Astrocyte (in vitro differentiated cells and primary cell): Measurements from ENCODE around the gene XPO1. TPM values are rescaled to one million over a fixed set of nuclear protein-coding genes. Genes with fewer than 3 reads are reported as not detected.
"Not testable (repeated sequence)": the region's sequence is repeated elsewhere in the genome, so short reads cannot be mapped to it uniquely, and the experiment has no call there.

Experiments used
- DNase-seq: peaks from one replicate; pipeline ENCODE4 v3.0.0-alpha.2; 2010; ENCODE audit warnings: low read depth
- FAIRE-seq: peaks from 2 replicates; lab custom pipeline; 2011; peaks lifted over from hg19 to GRCh38; lab: Jason Lieb, UNC
- H2AFZ ChIP-seq: 2 replicates; pipeline ENCODE4 v1.6.0; 2012; ENCODE audit warnings: low read depth, low read length, inconsistent platforms
- H3K27ac ChIP-seq: 2 replicates; pipeline ENCODE4 v1.5.1; 2011; ENCODE audit warnings: low read depth, low read length, inconsistent platforms
- H3K27me3 ChIP-seq: 2 replicates; pipeline ENCODE4 v1.6.0; 2011; ENCODE audit warnings: low read length, inconsistent platforms; ENCODE audit not compliant: insufficient read depth
- H3K36me3 ChIP-seq: 2 replicates; pipeline ENCODE4 v1.5.1; 2011; ENCODE audit warnings: low read length, inconsistent platforms; ENCODE audit not compliant: insufficient read depth
- H3K4me1 ChIP-seq: 2 replicates; pipeline ENCODE4 v1.5.1; 2011; ENCODE audit warnings: low read length, inconsistent platforms; ENCODE audit not compliant: insufficient read depth
- H3K4me2 ChIP-seq: 2 replicates; pipeline ENCODE4 v1.6.0; 2012; ENCODE audit warnings: low read length, inconsistent platforms
- H3K4me3 ChIP-seq: 2 replicates; pipeline ENCODE4 v1.5.1; 2011; ENCODE audit warnings: low read depth, mild to moderate bottlenecking, low read length, inconsistent platforms; ENCODE audit not compliant: insufficient read depth
- H3K79me2 ChIP-seq: 2 replicates; pipeline ENCODE4 v1.6.0; 2012; ENCODE audit warnings: mild to moderate bottlenecking, low read length, inconsistent platforms; ENCODE audit not compliant: insufficient read depth
- H3K9ac ChIP-seq: 2 replicates; pipeline ENCODE4 v1.6.0; 2012; ENCODE audit warnings: mild to moderate bottlenecking, low read length, inconsistent platforms
- H3K9me3 ChIP-seq: 2 replicates; pipeline ENCODE4 v1.5.1; 2012; ENCODE audit warnings: low read depth, mild to moderate bottlenecking, low read length, inconsistent platforms; ENCODE audit not compliant: insufficient read depth
- H4K20me1 ChIP-seq: 2 replicates; pipeline ENCODE4 v1.6.0; 2012; ENCODE audit warnings: low read length, inconsistent platforms; ENCODE audit not compliant: insufficient read depth
- H3K27ac Mint-ChIP-seq: one replicate; pipeline ENCODE4 v1.8.0; 2021; ENCODE audit warnings: mild to moderate bottlenecking, mixed read lengths; ENCODE audit not compliant: unreplicated experiment
- H3K27me3 Mint-ChIP-seq: one replicate; pipeline ENCODE4 v1.8.0; 2021; ENCODE audit warnings: low read depth, mixed read lengths; ENCODE audit not compliant: unreplicated experiment
- H3K36me3 Mint-ChIP-seq: one replicate; pipeline ENCODE4 v1.8.0; 2021; ENCODE audit warnings: low read depth, mixed read lengths; ENCODE audit not compliant: unreplicated experiment
- H3K4me1 Mint-ChIP-seq: one replicate; pipeline ENCODE4 v1.8.0; 2021; ENCODE audit warnings: low read depth, mixed read lengths; ENCODE audit not compliant: unreplicated experiment
- H3K4me3 Mint-ChIP-seq: one replicate; pipeline ENCODE4 v1.8.0; 2021; ENCODE audit warnings: mild to moderate bottlenecking, moderate library complexity, mixed read lengths; ENCODE audit not compliant: unreplicated experiment
- H3K9me3 Mint-ChIP-seq: one replicate; pipeline ENCODE4 v1.8.0; 2021; ENCODE audit warnings: mild to moderate bottlenecking, mixed read lengths; ENCODE audit not compliant: unreplicated experiment
- CTCF ChIP-seq: IDR thresholded peaks from 2 replicates; pipeline ENCODE4 v1.5.1; 2011; ENCODE audit warnings: low read depth, mild to moderate bottlenecking, inconsistent platforms, low read length, moderate library complexity; ENCODE audit not compliant: insufficient read depth
- EZH2 ChIP-seq: IDR thresholded peaks from 2 replicates; pipeline ENCODE4 v1.6.1; 2012; ENCODE audit warnings: mild to moderate bottlenecking, low read length, inconsistent platforms; ENCODE audit not compliant: insufficient read depth
- total RNA-seq: library from RNA; stranded (reverse); gene quantifications from 2 replicates; pipeline ENCODE4 v1.2.1, GENCODE V29; 2021

XPO1 gene
- total RNA-seq, 1 donor from 2014 or later = 128 TPM

GRCh38 chr2:61492476-61492875 is 45.7 kb downstream of the XPO1 start:
- Mint-ChIP-seq H3K27me3 (no peaks in the 10 kb centered on the region), H3K27ac (no peak overlapping the region), H3K4me1 (peaks cover 6% of the 10 kb centered on the region), H3K4me3 (no peak overlapping the region), H3K9me3 (no peaks in the 10 kb centered on the region), H3K36me3 (peaks cover 17% of the 10 kb centered on the region)
- Histone ChIP-seq H3K27me3 (no peaks in the 10 kb centered on the region), H4K20me1 (peaks cover 24% of the 10 kb centered on the region), H2AFZ (no peak overlapping the region), H3K4me1 (no peaks in the 10 kb centered on the region), H3K36me3 (peaks cover 66% of the 10 kb centered on the region), H3K9ac (no peak overlapping the region), H3K4me3 (no peak overlapping the region), H3K4me2 (no peak overlapping the region), H3K9me3 (no peaks in the 10 kb centered on the region), H3K79me2 (peaks cover 42% of the 10 kb centered on the region), H3K27ac (no peak overlapping the region)
- no peak for TF ChIP-seq CTCF
- no peak for TF ChIP-seq EZH2
- DNase-seq = no peak
- FAIRE-seq = no peak

GRCh38 chr2:61485281-61485680 is 52.9 kb downstream of the XPO1 start:
- Histone ChIP-seq H3K9me3 (no peaks in the 10 kb centered on the region), H3K36me3 (peaks cover 65% of the 10 kb centered on the region), H3K4me2 (no peak overlapping the region), H3K4me1 (no peaks in the 10 kb centered on the region), H3K27me3 (no peaks in the 10 kb centered on the region), H4K20me1 (peaks cover 37% of the 10 kb centered on the region), H2AFZ (no peak overlapping the region), H3K9ac (no peak overlapping the region), H3K27ac (no peak overlapping the region), H3K79me2 (peaks cover 46% of the 10 kb centered on the region), H3K4me3 (no peak overlapping the region)
- TF ChIP-seq CTCF = no peak
- no peak for TF ChIP-seq EZH2
- Mint-ChIP-seq H3K27ac (no peak overlapping the region), H3K9me3 (no peaks in the 10 kb centered on the region), H3K27me3 (no peaks in the 10 kb centered on the region), H3K36me3 (peaks cover 17% of the 10 kb centered on the region), H3K4me1 (no peaks in the 10 kb centered on the region), H3K4me3 (no peak overlapping the region)
- FAIRE-seq = no peak
- no peak for DNase-seq

GRCh38 chr2:61478086-61478485 is 60.1 kb downstream of the XPO1 start:
- no peaks in the 10 kb centered on the region for H3K4me1 Mint-ChIP-seq
- no peak overlapping the region for H3K4me3 Mint-ChIP-seq
- no peak overlapping the region for H3K27ac ChIP-seq
- H3K4me3 ChIP-seq = no peak overlapping the region
- no peak for FAIRE-seq
- no peaks in the 10 kb centered on the region for H3K27me3 Mint-ChIP-seq
- H2AFZ ChIP-seq = no peak overlapping the region
- H3K9me3 Mint-ChIP-seq = no peaks in the 10 kb centered on the region
- no peak overlapping the region for H3K4me2 ChIP-seq
- peaks cover 11% of the 10 kb centered on the region for H3K36me3 Mint-ChIP-seq
- TF ChIP-seq EZH2 (no peak), CTCF (no peak)
- H3K27ac Mint-ChIP-seq = no peak overlapping the region
- no peaks in the 10 kb centered on the region for H3K9me3 ChIP-seq
- H4K20me1 ChIP-seq = peaks cover 27% of the 10 kb centered on the region
- H3K36me3 ChIP-seq = peaks cover 50% of the 10 kb centered on the region
- H3K9ac ChIP-seq = no peak overlapping the region
- H3K27me3 ChIP-seq = no peaks in the 10 kb centered on the region
- DNase-seq = no peak
- peaks cover 10% of the 10 kb centered on the region for H3K79me2 ChIP-seq
- H3K4me1 ChIP-seq = no peaks in the 10 kb centered on the region

- H3K27ac Mint-ChIP-seq, H3K4me3 Mint-ChIP-seq, H3K36me3 Mint-ChIP-seq: not testable (repeated sequence)
Observed at GRCh38 chr2:61476929-61477589, 61.1 kb downstream of the XPO1 start.

More at GRCh38 chr2:61476929-61477589, 61.1 kb downstream of the XPO1 start:
- not testable (repeated sequence) for H3K27me3 ChIP-seq, H3K4me2 ChIP-seq, H3K4me1 Mint-ChIP-seq, H3K4me3 ChIP-seq, H3K9ac ChIP-seq, H3K27ac ChIP-seq, DNase-seq, H3K27me3 Mint-ChIP-seq, H3K9me3 Mint-ChIP-seq, H3K9me3 ChIP-seq, H3K4me1 ChIP-seq, H2AFZ ChIP-seq, FAIRE-seq
- peaks cover 21% of the 10 kb centered on the region for H4K20me1 ChIP-seq
- peaks cover 11% of the 10 kb centered on the region for H3K79me2 ChIP-seq
- peaks cover 40% of the 10 kb centered on the region for H3K36me3 ChIP-seq
